Fibroblast of lung (primary cell): ENCODE data around the gene CERS3. TPM values are rescaled to one million over a fixed set of nuclear protein-coding genes. Genes with fewer than 3 reads are reported as not detected.

Source experiments
- DNase-seq, 2 donors: peaks; one replicate each; pipeline versions ENCODE4 v3.0.0 to v3.0.0-alpha.2; 2010; ENCODE audit warnings: low read depth in 2 of 2
- H2AFZ ChIP-seq: 2 replicates; pipeline ENCODE4 v1.5.1; 2012; ENCODE audit warnings: low read length, control low read depth, inconsistent platforms
- H3K27ac ChIP-seq: 2 replicates; pipeline ENCODE4 v1.5.1; 2011; ENCODE audit warnings: low read length, control low read depth; ENCODE audit not compliant: insufficient read depth
- H3K27me3 ChIP-seq: 2 replicates; pipeline ENCODE4 v1.5.1; 2011; ENCODE audit warnings: mild to moderate bottlenecking, low read length; ENCODE audit not compliant: control insufficient read depth, insufficient read depth
- H3K36me3 ChIP-seq: 2 replicates; pipeline ENCODE4 v1.5.1; 2011; ENCODE audit warnings: low read length; ENCODE audit not compliant: control insufficient read depth, insufficient read depth
- H3K4me1 ChIP-seq: 2 replicates; pipeline ENCODE4 v1.5.1; 2011; ENCODE audit warnings: low read length; ENCODE audit not compliant: control insufficient read depth, insufficient read depth; ENCODE audit errors: extremely low read depth
- H3K4me2 ChIP-seq: 2 replicates; pipeline ENCODE4 v1.5.1; 2011; ENCODE audit warnings: low read length, control low read depth; ENCODE audit not compliant: insufficient read depth; ENCODE audit errors: extremely low read depth
- H3K4me3 ChIP-seq, 4 experiments: fragments of 200-600 bp in 1 of 4; sonication (generic) in 1 of 4; replicated peaks in 1 of 4; 2 replicates each; pipeline ENCODE4 v1.5.1; 2011 to 2016; ENCODE audit warnings: low read length in 4 of 4, low read depth in 3 of 4, mild to moderate bottlenecking in 3 of 4, control low read depth in 2 of 4, inconsistent platforms in 1 of 4, mixed read lengths in 1 of 4; ENCODE audit not compliant: insufficient read depth in 1 of 4; ENCODE audit errors: control extremely low read depth in 1 of 4
- H3K79me2 ChIP-seq: 2 replicates; pipeline ENCODE4 v1.5.1; 2012; ENCODE audit warnings: mild to moderate bottlenecking, low read length, inconsistent platforms; ENCODE audit not compliant: control insufficient read depth, insufficient read depth
- H3K9ac ChIP-seq: 2 replicates; pipeline ENCODE4 v1.5.1; 2011; ENCODE audit warnings: mild to moderate bottlenecking, low read length, control low read depth; ENCODE audit not compliant: insufficient read depth
- H3K9me3 ChIP-seq: 2 replicates; pipeline ENCODE4 v1.5.1; 2012; ENCODE audit warnings: low read depth, low read length; ENCODE audit not compliant: control insufficient read depth, insufficient read depth
- H4K20me1 ChIP-seq: 2 replicates; pipeline ENCODE4 v1.5.1; 2011; ENCODE audit warnings: low read length; ENCODE audit not compliant: control insufficient read depth, insufficient read depth; ENCODE audit errors: extremely low read depth
- EZH2 ChIP-seq: IDR thresholded peaks from 2 replicates; pipeline ENCODE4 v1.5.1; 2012; ENCODE audit warnings: low read length, control low read depth, mild to moderate bottlenecking; ENCODE audit errors: missing control alignments
- polyA plus RNA-seq, 2 donors: library from polyadenylated mRNA; depleted of rRNA in 1 of 2; stranded (reverse) in 1 of 2; unstranded in 1 of 2; fragments of >200 nt; gene quantifications; 2 replicates each; pipeline ENCODE4 v1.2.1, GENCODE V29; 2011 to 2012; ENCODE audit warnings: missing spikeins in 1 of 2
- total RNA-seq: library from RNA; depleted of rRNA; stranded (reverse); fragments of >200 nt; gene quantifications from 2 replicates; pipeline ENCODE4 v1.2.1, GENCODE V29; 2014
- TF ChIP-seq, protein P1 (sequence below), 2 donors: IDR thresholded peaks in 1 of 2; conservative IDR thresholded peaks in 1 of 2; 1 replicate in 1 of 2; 2 replicates in 1 of 2; pipeline ENCODE4 v1.5.1; 2011 to 2012; ENCODE audit warnings: low read length in 2 of 2, control low read depth in 1 of 2, inconsistent platforms in 1 of 2, low read depth in 1 of 2, mild to moderate bottlenecking in 1 of 2

CERS3 gene
- total and polyA plus RNA-seq, 2 donors (not counting 1 experiment from before 2014, with no cell fraction given) = not detected

DNA sequence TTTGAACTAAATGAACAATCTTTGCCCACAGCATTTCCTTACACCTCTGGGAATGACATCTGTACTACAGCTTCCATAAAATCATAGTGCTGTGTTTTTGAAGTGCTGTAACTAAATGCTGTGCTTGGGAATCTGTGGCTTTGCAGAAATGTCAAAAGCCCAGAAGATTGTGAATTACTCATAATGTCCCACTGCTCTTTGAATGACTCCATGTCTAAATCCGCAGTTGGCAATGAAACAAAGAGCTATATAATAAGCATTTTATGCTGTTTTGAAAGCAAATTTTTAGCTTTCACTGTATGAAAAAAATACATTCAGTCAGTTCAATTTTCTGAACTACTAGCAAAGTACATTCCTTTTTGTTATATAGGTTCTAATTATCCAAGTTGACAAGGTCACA lies 98.3 kb downstream of the CERS3 start:
- TF ChIP-seq, protein P1, sequence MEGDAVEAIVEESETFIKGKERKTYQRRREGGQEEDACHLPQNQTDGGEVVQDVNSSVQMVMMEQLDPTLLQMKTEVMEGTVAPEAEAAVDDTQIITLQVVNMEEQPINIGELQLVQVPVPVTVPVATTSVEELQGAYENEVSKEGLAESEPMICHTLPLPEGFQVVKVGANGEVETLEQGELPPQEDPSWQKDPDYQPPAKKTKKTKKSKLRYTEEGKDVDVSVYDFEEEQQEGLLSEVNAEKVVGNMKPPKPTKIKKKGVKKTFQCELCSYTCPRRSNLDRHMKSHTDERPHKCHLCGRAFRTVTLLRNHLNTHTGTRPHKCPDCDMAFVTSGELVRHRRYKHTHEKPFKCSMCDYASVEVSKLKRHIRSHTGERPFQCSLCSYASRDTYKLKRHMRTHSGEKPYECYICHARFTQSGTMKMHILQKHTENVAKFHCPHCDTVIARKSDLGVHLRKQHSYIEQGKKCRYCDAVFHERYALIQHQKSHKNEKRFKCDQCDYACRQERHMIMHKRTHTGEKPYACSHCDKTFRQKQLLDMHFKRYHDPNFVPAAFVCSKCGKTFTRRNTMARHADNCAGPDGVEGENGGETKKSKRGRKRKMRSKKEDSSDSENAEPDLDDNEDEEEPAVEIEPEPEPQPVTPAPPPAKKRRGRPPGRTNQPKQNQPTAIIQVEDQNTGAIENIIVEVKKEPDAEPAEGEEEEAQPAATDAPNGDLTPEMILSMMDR (conservative IDR thresholded peaks at IDR 0.05 in 1 of 2, IDR thresholded peaks at IDR 0.05 in 1 of 2; ENCODE audit: low read depth in 1 of 2, low read length in 2 of 2) = no peak
- no peak for TF ChIP-seq EZH2
- no peak overlapping the region for H3K4me3 ChIP-seq
- H3K9me3 ChIP-seq = no peaks in the 10 kb centered on the region
- DNase-seq = no peak
- H3K27ac ChIP-seq = no peak overlapping the region
- no peaks in the 10 kb centered on the region for H4K20me1 ChIP-seq
- H3K4me2 ChIP-seq = no peak overlapping the region
- H3K9ac ChIP-seq = no peak overlapping the region
- H3K79me2 ChIP-seq = no peaks in the 10 kb centered on the region
- H3K4me1 ChIP-seq = no peaks in the 10 kb centered on the region
- H2AFZ ChIP-seq = no peak overlapping the region
- H3K36me3 ChIP-seq = no peaks in the 10 kb centered on the region
- H3K27me3 ChIP-seq = no peaks in the 10 kb centered on the region

GRCh38 chr15:100429116-100429728 lies 99.5 kb downstream of the CERS3 start:
- no peaks in the 10 kb centered on the region for H3K4me1 ChIP-seq
- H3K27ac ChIP-seq = no peak overlapping the region
- DNase-seq = no peak
- TF ChIP-seq, protein P1 (conservative IDR thresholded peaks at IDR 0.05 in 1 of 2, IDR thresholded peaks at IDR 0.05 in 1 of 2; ENCODE audit: low read depth in 1 of 2, low read length in 2 of 2) = no peak
- no peak for TF ChIP-seq EZH2
- H3K9me3 ChIP-seq = no peaks in the 10 kb centered on the region
- no peaks in the 10 kb centered on the region for H4K20me1 ChIP-seq
- no peak overlapping the region for H2AFZ ChIP-seq
- no peaks in the 10 kb centered on the region for H3K27me3 ChIP-seq
- H3K79me2 ChIP-seq = no peaks in the 10 kb centered on the region
- no peak overlapping the region for H3K9ac ChIP-seq
- H3K36me3 ChIP-seq = no peaks in the 10 kb centered on the region
- no peak overlapping the region for H3K4me3 ChIP-seq
- H3K4me2 ChIP-seq = no peak overlapping the region

DNA sequence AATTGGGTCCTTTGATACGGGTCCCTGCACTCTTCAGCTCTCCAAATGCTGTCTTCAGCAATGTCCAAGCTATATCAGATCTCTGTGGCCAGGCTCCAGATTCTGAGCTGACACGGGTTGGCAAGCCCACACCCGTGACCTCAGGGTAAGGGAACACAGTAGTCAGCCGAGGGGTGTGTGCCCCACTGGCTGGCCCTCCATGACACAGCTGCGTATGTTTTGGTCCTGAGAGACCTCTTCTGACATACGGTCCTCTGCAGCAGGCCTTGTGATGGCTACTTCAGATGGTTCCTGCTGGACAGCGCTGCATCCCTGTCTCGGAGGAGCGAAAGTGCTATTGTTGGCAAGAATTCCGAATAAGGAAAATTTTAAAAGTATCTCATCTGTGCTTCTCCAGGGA lies 101.8 kb downstream of the CERS3 start:
- Histone ChIP-seq H3K27me3 (no peaks in the 10 kb centered on the region), H3K4me1 (no peaks in the 10 kb centered on the region), H3K79me2 (no peaks in the 10 kb centered on the region), H2AFZ (no peak overlapping the region), H3K27ac (no peak overlapping the region), H3K4me2 (no peak overlapping the region), H3K4me3 (no peak overlapping the region), H4K20me1 (no peaks in the 10 kb centered on the region), H3K9me3 (no peaks in the 10 kb centered on the region), H3K36me3 (no peaks in the 10 kb centered on the region), H3K9ac (no peak overlapping the region)
- no peak for DNase-seq
- no peak for TF ChIP-seq EZH2
- TF ChIP-seq, protein P1 (conservative IDR thresholded peaks at IDR 0.05 in 1 of 2, IDR thresholded peaks at IDR 0.05 in 1 of 2; ENCODE audit: low read depth in 1 of 2, low read length in 2 of 2) = no peak
